NCI-H345 (cell line): ENCODE results near the gene RDM1.
"Not testable (repeated sequence)": the region's sequence is repeated elsewhere in the genome, so short reads cannot be mapped to it uniquely, and the experiment has no call there.

ENCODE experiments used
- DNase-seq: peaks from one replicate; lab custom pipeline; 2025; lab: John Stamatoyannopoulos, UW

Gene RDM1

GRCh38 chr17:35898283-35899070 is 32.1 kb downstream of the RDM1 start:
- peak; percentile 55 for DNase-seq

DNA sequence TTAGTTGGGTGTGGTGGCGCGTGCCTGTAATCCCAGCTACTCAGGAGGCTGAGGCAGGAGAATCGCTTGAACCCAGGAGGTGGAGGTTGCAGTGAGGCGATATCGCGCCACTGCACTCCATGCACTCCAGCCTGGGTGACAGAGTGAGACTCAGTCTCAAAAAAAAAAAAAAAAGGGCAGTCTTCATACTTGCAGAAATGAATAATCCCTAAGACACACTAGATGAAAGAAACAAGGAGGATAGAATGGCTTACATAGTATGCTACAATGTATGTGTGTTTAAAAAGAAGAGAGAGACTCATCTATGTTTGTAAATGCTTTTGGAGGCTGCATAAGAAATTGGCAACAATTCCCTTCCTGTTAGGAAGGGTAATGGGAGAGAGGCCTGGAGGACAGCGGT is 32.8 kb downstream of the RDM1 start:
- DNase-seq = not testable (repeated sequence)

GRCh38 chr17:35895636-35896587 is 34.7 kb downstream of the RDM1 start:
- DNase-seq = no peak

DNA sequence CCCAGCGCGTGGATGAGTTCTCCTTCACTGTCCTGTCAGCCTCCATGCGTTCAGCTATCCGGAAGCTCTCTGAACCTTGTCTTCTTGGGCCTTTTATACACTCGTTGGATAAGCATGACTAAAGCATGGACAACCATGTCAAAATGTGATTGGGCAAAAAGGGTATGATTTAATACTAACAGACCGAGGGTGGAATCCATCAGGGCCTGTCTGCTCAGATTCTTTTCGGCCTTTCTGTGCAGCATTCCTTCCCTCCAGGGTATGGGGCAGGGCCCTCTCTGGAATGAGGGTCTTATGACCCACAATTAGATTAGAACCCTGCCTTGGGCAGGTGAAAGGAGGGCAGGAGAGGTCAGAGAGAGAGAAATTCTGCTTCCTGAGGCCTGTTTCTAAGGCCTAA is 36.4 kb downstream of the RDM1 start:
- DNase-seq = no peak

DNA sequence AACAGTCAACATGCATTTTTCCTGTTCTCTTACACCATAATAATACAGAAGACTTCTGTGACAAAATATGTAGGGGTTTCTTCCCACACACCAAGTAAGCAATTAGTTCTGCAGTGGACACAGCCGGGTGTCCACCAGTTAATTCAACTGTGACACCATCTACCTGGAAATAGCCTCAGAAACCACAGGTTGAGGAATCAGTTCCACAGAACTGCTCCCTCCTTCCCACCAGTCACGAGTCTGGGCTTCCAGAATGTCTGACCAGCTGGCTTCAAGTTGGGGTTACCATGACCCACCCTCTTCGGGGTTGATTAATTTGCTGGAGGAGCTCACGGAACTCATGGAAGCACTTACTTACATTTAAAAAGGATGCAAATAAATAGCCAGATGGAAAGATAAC is 36.8 kb downstream of the RDM1 start:
- no peak for DNase-seq

- no peak for DNase-seq
Measured at GRCh38 chr17:35892091-35893035, 38.2 kb downstream of the RDM1 start.

- no peak for DNase-seq
Measured at GRCh38 chr17:35891269-35891668, 39.3 kb downstream of the RDM1 start.

DNA sequence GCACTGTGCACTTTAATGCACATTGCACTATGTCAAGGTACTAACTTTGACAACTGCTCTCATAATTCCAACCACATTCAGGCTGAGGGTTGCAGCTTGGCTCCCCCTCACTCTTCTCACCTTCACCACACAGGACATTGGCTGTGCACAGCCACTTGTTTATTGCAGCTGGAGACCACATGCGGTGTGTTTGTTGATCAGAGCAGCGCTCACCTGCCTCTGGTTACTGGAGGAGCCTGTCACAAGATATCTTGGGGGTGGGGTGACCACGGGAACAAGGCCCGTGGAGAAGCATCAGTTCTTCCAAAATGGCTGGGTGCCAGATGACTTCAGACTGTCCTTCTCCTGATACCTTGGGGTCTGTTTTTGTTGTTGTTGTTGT is 39.8 kb downstream of the RDM1 start:
- peak; percentile 85 for DNase-seq

DNA sequence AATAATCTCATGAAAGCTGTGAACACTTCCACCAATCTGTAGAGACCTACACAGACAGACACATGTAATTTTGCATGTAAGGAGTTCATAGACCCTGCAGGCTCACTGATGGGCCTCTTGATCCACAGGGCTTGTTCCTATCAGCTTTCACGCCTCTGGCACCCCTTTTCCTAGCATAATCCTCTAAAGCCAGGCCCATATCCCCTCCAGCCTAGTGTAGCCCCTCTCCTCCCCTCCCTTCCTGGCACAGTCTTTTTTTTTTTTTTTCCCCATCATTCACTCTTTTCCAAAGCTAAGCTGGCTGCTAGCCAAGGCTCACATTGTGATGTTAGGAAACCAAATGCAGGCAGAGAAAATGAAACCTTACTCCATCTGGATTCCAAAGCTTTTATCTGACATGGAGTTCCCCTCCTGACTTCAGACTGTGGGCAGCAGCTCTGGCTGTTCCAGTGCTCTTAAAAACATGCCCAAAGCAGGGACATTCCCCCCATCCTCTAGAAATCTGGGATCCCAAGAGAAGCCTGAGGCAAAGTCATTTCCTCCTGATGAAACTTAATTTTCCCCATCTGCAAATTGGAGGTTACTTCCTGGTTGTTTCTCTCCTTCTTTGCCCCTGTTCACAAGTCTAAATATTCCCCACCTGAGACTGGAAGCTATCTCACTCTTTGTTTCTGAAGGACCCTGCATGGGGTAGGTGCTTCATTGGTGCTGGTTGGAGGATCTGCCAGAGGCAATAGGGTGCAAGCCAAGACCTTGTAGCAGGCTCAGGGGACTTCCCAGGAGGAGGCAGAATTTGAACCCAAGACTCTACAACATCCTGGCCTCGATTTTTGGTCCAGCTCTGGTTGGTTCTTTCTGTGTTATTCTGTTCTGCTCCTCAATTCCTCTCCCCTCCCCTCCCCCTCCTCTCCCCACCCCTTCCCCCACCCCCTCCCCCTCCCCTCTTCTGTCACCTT is 40.5 kb downstream of the RDM1 start:
- peak; percentile 74 for DNase-seq

DNA sequence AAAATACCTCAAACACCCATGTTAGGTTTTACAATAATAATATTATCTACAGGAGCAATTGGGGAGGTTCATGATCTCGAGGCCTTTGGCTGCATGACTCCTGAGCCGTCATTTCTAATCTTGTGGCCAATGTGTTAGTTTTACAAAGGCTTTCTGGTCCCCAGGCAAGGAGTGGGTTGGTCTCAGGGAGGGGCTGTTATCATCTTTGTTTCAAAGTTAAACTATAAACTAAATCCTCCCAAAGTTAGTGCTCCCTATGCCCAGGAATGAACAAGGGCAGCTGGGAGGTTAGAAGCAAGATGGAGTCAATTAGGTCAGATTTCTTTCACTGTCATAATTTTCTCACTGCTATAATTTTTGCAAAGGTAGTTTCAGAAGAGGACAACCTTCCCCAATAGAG is 41.3 kb downstream of the RDM1 start:
- no peak for DNase-seq

- no peak for DNase-seq
Measured at GRCh38 chr17:35879773-35880654, 50.6 kb downstream of the RDM1 start, which contains the start of gene CCL5. Gene CCL5, minus strand, starts transcription at chr17:35880360.

DNA sequence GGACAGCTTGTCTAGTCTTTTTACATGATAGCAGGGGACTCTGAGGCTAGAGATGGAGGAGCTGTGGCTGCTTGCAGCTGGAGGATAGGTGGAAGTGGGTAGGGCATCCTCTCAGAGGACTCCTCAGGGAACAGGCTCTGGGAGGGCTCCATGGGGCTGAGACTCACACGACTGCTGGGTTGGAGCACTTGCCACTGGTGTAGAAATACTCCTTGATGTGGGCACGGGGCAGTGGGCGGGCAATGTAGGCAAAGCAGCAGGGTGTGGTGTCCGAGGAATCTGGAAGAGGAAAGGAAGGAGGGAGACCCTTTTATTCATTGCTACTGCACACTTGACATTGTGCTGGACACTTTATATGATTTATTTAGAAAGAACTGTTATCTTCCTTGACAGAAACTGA is 52.2 kb downstream of the RDM1 start:
- DNase-seq = no peak

DNA sequence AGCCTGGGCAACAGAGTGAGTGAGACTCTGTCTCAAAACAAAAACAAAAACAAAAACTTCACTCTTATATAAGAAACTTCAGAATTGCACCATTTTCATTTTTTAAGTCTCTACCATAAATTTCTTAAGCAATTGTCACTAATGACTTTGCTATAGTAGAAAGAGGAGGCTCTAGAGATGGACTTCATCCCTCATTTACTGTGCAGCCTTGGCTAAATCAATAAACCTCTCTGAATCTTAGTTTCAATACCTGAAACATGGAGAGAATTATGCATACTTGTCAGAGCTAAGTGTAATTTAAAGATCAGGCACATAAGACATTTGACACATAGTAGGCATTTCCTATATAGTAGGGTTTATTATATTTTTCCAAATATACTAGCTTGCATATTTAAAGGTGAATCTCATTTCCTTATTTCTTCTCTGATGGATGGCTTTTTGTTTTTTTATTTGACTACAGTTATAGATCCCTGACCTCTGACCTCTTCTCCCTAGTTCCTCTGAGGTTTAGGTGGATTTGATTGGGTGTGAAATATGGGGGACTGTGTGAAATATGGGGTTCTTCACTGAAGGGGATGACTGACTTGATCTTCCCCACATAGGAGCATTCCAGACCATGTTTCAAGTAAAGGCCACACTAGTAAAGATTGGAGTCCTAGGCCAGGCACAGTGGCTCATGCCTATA is 53.1 kb downstream of the RDM1 start:
- DNase-seq = no peak

DNA sequence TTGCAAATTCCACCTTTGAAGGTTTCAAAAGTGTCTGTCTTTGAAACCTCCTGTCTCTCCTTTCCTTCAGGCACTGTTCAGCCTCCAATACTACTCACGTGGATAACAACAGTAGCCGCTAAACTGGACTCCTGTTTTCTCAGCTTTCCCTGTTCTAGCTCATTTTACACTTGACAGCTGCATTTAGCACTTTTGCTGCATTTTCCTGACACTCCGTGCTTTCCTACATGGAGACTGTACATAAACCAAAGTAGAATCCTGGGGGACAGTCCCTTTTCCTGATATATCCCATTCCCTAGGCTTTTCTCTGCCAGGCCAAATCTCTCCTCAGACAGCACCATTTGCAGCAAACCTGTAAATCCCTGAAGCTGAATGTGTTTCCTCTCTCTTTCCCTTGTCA is 54.0 kb downstream of the RDM1 start:
- DNase-seq = no peak

GRCh38 chr17:35875800-35876139 is 54.8 kb downstream of the RDM1 start:
- DNase-seq = no peak

GRCh38 chr17:35875072-35875799 is 55.3 kb downstream of the RDM1 start:
- no peak for DNase-seq

DNA sequence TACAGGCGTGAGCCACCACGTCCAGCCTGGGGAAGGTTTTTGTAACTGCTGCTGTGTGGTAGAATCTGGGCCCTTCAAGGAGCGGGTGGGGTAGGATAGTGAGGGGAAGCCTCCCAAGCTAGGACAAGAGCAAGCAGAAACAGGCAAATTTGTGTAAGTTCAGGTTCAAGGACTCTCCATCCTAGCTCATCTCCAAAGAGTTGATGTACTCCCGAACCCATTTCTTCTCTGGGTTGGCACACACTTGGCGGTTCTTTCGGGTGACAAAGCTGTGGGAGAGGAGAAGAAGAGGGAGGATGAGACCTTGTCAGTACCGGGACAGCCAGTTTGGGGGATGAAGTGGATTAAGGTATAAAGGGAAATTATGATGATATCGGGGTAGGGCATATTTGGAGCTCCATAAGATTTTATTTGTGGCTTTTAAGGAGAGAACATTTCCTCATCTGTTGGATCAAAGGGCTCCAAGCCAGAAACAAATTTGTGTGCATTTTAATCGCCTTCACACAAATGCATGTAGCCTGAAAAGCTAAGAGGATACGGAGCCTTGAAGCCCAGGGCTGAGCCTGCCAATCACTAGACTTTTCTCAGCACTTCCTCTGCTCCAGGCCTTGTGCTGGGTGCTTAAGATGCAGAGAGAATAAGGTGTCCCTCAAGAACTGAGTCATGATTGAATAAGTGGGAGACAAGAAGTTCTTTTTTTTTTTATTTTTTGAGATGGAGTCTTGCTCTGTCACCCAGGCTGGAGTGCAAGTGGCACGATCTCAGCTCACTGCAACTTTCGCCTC is 58.2 kb downstream of the RDM1 start:
- DNase-seq = no peak
